HG03095 (cell line): ENCODE measurements around the gene ATP9B.
A peak's percentile ranks its signal among the peaks of the same experiment; 100 is the strongest.
"Not testable (repeated sequence)": the region's sequence is repeated elsewhere in the genome, so short reads cannot be mapped to it uniquely, and the experiment has no call there.

Experiments
- ATAC-seq: cut with Tn5 transposase; IDR thresholded peaks from one replicate; pipeline ENCODE4 v1.9.1; 2021; ENCODE audit warnings: moderate library complexity; ENCODE audit not compliant: unreplicated experiment

ATP9B gene

DNA sequence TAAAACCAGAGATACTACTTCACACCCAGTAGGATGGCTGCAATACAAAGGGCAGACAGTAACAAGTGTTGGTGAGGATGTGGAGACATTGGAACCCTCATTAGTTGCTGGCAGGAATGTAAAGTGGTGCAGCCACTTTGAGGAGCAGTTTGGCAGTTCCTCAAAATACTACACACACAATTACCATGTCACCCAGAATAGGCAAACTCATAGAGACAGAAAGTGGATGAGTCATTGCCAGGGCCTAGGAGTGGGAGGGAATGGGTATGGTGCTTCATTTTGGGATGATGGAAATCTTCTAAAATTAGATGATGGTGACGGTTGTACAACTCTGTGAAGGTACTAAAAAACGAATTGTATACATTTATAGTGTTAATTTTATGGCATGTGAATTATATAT is 54.8 kb downstream of the ATP9B start:
- no peak for ATAC-seq

- ATAC-seq, result no peak
Observed at GRCh38 chr18:79129120-79129519, 59.9 kb downstream of the ATP9B start.

DNA sequence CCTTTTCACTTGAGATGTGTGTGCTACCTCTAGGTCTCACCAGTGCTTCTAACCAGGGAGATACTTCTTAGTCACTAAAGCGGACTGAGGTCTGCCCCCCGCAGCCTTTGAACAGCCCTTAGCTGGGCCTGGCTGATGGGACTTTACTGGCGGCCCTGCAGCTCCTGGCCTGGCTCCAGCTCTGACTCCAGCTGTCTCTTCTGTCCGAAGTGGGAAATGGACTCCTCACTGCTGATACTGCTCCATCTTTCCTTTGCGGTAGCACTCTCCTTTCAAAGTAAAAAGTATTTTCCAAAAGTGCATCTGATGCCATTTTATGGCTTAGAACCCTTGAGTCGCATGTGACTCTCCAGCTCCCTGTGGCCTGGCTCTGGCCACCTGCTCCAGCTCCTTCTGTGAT is 64.5 kb downstream of the ATP9B start:
- ATAC-seq, result no peak

DNA sequence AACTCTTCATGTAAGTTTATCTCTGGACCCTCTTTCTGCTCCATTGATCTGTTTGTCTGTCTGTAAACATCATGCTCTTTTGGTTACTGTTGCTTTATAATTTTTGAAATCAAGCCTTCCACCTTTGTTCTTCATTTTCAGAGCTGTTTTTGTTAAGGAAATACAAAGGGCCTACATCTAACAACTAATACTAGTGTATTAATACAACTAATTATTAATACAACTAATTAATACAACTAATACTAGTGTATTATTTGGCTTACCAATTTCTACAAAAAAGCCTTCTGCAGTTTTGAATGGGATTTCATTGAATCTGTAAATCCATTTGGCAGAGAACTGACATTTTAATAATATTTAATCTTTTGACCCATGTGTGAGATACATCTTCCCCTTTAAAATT is 66.7 kb downstream of the ATP9B start:
- no peak for ATAC-seq

GRCh38 chr18:79136742-79137141 is 67.5 kb downstream of the ATP9B start:
- ATAC-seq, result no peak

DNA sequence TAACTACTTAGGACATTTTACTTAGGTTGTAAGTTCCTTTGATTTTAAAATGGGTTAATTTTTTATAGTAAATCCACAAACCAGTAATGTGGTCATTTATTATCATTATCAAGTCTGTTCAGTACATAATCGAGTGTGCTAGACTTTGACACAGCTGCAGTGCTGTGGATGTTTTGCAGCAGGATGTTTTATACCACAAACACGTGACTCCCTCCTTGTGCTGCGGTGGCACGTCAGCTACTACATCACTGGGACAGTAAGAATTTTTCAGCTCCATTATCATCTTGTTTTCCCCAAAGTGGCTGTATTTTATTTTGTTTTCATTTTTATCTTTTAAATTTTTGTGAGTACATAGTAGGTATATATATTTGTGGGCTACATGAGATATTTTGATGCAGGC is 70.0 kb downstream of the ATP9B start:
- ATAC-seq, result no peak

- no peak for ATAC-seq
Observed at GRCh38 chr18:79147014-79147413, 77.8 kb downstream of the ATP9B start.

GRCh38 chr18:79151191-79151590 is 82.0 kb downstream of the ATP9B start:
- ATAC-seq, result no peak

DNA sequence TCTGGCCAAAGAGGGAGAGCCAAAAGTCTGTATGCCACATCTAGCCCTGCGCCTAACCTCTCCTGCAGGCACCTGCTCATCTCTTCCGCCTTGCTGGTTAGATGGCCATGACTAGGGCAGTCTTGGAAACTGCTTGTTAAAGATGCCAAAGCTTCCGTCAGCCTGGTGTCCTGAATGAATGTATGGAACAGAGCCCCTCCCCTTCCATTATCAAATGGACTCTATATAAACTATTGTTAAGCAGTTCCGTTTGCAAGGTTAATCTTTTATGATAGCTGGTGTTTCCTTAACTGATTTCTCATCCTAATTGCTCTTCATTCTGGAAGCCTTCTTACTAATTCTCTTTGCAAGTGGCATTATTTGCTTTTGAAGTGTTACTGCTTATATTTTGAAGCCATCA is 87.1 kb downstream of the ATP9B start:
- no peak for ATAC-seq

- ATAC-seq, result no peak
Observed at GRCh38 chr18:79164706-79165105, 95.5 kb downstream of the ATP9B start.

- no peak for ATAC-seq
Observed at GRCh38 chr18:79166702-79167101, 97.5 kb downstream of the ATP9B start.

- ATAC-seq, result no peak
Observed at GRCh38 chr18:79167526-79168190, 98.5 kb downstream of the ATP9B start.

DNA sequence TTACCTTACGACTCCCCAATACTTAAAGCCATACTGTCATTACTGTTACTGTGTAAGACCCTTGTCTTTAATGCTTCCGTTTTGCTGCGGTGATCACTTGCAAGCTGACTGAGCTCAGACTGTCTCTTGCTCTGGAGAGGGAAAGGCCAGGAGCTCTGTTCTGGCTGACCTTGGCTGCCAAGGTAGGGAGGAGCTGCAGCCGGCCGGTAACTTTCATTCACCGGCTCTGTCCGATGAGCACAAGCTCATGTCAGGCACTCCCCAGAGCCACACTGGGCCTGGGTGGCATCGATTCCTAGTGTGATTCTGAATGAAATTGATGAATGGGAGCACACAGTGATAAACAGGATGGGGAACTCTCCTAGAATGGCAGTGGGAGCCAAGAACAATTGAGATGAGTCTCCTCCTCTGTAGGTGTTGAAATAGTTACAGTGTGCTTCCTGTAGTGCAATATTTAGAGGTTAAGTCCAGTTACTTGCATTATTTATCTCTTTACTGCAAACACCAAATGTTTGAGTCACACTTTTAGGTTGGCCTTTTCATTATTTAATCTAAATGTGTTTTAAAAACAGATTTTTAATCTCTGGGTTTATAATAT is 100.9 kb downstream of the ATP9B start:
- ATAC-seq, result no peak

GRCh38 chr18:79172331-79172730 is 103.1 kb downstream of the ATP9B start:
- ATAC-seq, result not testable (repeated sequence)

DNA sequence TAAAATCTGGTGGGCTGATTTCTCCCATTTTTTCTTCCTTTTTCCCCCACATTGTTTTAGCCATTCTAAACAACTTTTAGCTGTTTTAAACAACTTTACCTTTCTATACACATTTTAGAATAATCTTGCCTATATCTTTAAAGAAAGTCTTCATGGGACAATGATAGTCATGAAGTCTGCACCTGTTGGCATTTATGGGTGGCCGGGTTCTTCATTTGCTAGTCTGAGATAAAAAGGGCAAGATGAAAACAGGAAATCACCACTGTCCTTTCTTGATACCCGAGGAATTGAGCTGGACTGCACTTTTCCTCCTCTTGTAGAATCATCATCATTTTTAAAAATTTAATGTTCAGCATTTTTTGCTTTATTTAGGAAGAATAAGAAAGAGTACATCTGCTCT is 104.5 kb downstream of the ATP9B start:
- no peak for ATAC-seq

DNA sequence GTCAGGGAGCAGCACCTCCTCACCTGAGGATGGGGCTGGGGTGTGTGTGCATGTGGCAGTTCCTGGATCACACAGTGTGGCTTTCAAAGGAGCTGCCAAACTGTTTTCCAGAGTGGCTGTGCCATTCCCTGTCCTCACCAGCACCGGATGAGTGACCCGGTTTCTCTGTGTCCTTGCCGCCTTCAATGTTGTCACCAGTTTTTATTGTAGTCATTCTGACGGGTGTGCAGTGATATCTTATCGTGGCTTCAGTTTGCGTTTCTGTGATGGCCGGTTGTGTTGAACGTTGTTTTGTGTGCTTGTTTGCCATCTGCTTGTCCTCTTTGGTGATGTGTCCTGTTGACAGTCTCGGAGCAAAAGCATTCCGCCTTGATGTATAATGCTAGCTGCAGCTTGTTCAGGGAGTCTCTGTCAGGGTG is 108.9 kb downstream of the ATP9B start:
- ATAC-seq, result no peak

DNA sequence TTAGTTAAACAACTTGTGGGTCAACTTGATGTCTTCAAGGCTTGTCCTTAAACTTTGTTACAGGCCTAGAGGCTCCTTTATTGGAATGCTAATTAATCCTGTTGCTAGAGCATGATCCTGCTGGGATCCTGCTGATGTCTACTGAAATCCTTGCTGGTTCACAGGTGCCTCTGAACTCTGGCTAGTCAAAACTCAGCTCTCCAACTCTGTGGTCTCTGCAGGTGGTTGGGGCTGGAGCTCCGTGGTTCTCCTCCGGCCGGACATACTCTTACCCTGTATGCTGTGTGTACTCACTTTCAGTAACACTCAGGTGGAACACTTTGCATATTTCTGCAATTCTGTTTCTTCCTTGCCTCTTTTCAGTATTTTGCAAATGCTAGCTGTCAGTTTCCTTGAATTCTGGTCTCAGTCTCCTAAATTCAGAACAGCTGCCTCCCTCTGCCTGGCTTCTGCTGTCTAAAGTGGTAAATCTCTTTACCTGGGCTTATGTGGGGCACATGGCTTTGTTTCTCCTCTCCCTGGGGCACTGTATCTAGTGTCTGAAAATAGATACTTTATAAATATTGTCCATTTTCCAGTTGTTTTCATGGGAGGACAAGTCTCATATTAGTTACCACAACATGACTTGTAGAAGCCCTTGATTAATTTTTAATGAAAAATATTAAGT is 113.0 kb downstream of the ATP9B start:
- peak; percentile 67 for ATAC-seq

GRCh38 chr18:79185648-79186047 is 116.5 kb downstream of the ATP9B start:
- no peak for ATAC-seq

GRCh38 chr18:79186649-79187048 is 117.5 kb downstream of the ATP9B start:
- peak; percentile 66 for ATAC-seq

DNA sequence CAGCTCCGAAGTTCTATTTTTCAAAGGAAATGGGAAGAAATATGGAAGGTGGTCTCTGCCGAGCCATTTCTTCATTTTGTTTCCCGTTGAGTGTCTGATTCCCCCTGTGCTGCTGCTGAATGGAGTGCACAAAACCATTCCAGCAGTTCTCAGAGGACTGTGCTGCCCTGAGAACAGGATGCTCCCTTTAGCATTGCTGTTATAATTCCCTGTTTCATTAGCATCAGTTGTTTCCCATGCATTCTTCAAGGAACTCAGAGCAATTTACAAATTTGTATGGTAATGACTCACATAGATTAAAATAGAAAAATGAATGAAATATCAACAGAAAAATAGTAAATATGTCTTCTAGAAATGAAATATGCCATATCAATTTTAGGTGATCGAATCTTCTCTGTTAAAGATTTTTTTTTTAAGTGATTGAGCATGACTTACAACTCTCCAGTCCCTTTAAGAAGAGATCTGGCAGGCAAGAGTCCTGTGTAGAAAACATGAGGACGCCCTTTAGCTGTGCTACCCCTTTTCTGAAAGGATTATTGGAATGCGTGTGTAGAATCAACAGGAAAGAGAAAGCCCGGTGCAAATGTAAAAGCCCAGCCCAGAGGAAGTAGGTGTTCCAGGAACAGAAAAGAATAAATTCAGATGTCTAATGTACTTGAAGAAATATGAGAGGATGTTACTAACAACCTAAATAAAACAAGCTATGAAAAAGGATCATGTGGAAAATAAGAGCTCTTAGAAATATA is 118.5 kb downstream of the ATP9B start:
- no peak for ATAC-seq

DNA sequence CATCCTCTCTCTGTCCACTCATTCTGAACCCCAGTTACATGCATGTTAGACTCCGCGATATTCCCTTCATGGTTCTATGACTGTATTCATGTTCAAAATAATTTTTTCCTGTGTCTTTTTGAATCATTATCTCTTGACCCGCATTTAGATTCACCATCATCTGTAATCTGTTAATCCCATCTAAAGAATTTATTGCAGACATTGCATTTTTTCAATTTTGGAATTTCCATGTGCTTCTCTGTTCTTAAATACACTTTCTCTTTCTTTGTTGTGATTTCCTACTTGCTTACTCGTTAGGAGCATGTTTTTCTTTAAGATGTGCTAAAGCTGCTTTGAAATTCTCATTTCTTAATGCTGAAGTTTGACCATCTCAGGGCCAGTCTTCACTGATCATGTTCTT is 122.2 kb downstream of the ATP9B start:
- no peak for ATAC-seq

- ATAC-seq, result no peak
Observed at GRCh38 chr18:79191956-79192355, 122.8 kb downstream of the ATP9B start.
